Hematopoietic multipotent progenitor cell treated with erythropoietin and hydrocortisone succinate and interleukin-3 and kit ligand, for 4 days (in vitro differentiated cells): Measurements from ENCODE around the gene GPR146.
"Not testable (repeated sequence)": the region's sequence is repeated elsewhere in the genome, so short reads cannot be mapped to it uniquely, and the experiment has no call there.

Experiments
- DNase-seq: peaks from one replicate; pipeline ENCODE4 v3.0.0-alpha.2; 2015

Gene GPR146

GRCh38 chr7:1059200-1060091 lies 15.1 kb downstream of the GPR146 start:
- DNase-seq, result peak; percentile 89

- peak; percentile 55 for DNase-seq
Observed at GRCh38 chr7:1060315-1061072, 16.1 kb downstream of the GPR146 start.

- no peak for DNase-seq
Observed at GRCh38 chr7:1061180-1061579, 16.8 kb downstream of the GPR146 start.

- DNase-seq, result peak; percentile 65
Observed at GRCh38 chr7:1062296-1063294, 18.2 kb downstream of the GPR146 start.

GRCh38 chr7:1063361-1063760 lies 19.0 kb downstream of the GPR146 start:
- DNase-seq, result no peak

- no peak for DNase-seq
Observed at GRCh38 chr7:1064581-1064980, 20.2 kb downstream of the GPR146 start.

GRCh38 chr7:1065263-1065584 lies 20.9 kb downstream of the GPR146 start:
- no peak for DNase-seq

GRCh38 chr7:1065585-1066241 lies 21.4 kb downstream of the GPR146 start:
- peak; percentile 93 for DNase-seq

- DNase-seq, result no peak
Observed at GRCh38 chr7:1066242-1066588, 21.9 kb downstream of the GPR146 start.

- DNase-seq, result no peak
Observed at GRCh38 chr7:1068013-1068412, 23.7 kb downstream of the GPR146 start.

GRCh38 chr7:1068619-1069018 lies 24.3 kb downstream of the GPR146 start:
- DNase-seq, result no peak

GRCh38 chr7:1070544-1071011 lies 26.2 kb downstream of the GPR146 start:
- no peak for DNase-seq

- DNase-seq, result no peak
Observed at GRCh38 chr7:1071731-1072254, 27.4 kb downstream of the GPR146 start.

GRCh38 chr7:1073142-1073977 lies 29.0 kb downstream of the GPR146 start:
- peak; percentile 34 for DNase-seq

- DNase-seq, result not testable (repeated sequence)
Observed at GRCh38 chr7:1074018-1074417, 29.7 kb downstream of the GPR146 start.

GRCh38 chr7:1074593-1075431 lies 30.5 kb downstream of the GPR146 start:
- no peak for DNase-seq

- DNase-seq, result no peak
Observed at GRCh38 chr7:1076184-1077072, 32.1 kb downstream of the GPR146 start.

- DNase-seq, result no peak
Observed at GRCh38 chr7:1078519-1078918, 34.2 kb downstream of the GPR146 start.

- no peak for DNase-seq
Observed at GRCh38 chr7:1078985-1079384, 34.6 kb downstream of the GPR146 start.
